OCI-LY3 (cell line): ENCODE data around the gene POP4.

ENCODE experiments used
- EZH2phosphoT487 ChIP-seq: fragments of 200-600 bp; shearing (Covaris generic); IDR thresholded peaks from 2 replicates; pipeline ENCODE4 v1.6.1; 2018; ENCODE audit warnings: antibody characterized with exemption, mixed run types, low read depth
- TF ChIP-seq, protein P1 (sequence below): fragments of 200-600, 300-600 bp; sonication (generic); IDR thresholded peaks from 2 replicates; pipeline ENCODE4 v1.5.1; 2014; ENCODE audit warnings: antibody characterized with exemption, low read length, low read depth

DNA sequence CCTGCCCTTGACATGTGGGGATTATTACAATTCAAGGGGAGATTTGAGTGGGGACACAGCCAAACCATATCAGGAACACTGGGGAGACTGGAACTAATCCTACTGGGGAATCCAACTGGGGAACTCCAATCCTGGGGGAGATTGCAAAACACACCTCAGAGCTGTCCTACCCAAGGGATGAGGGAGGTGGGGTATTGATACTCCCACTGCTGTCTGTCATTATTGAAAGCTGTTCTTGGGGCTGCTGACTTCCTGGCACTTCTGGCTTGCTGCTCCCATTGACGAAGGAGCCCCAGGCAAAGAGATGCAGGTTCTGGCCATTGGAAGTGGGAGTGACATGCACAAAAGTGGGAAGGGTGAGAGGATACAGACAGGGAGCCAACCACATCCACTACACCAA lies 24.7 kb upstream of the POP4 start:
- TF ChIP-seq EZH2phosphoT487 = no peak
- TF ChIP-seq, protein P1, sequence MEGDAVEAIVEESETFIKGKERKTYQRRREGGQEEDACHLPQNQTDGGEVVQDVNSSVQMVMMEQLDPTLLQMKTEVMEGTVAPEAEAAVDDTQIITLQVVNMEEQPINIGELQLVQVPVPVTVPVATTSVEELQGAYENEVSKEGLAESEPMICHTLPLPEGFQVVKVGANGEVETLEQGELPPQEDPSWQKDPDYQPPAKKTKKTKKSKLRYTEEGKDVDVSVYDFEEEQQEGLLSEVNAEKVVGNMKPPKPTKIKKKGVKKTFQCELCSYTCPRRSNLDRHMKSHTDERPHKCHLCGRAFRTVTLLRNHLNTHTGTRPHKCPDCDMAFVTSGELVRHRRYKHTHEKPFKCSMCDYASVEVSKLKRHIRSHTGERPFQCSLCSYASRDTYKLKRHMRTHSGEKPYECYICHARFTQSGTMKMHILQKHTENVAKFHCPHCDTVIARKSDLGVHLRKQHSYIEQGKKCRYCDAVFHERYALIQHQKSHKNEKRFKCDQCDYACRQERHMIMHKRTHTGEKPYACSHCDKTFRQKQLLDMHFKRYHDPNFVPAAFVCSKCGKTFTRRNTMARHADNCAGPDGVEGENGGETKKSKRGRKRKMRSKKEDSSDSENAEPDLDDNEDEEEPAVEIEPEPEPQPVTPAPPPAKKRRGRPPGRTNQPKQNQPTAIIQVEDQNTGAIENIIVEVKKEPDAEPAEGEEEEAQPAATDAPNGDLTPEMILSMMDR = no peak
